HG03571 (cell line): ENCODE measurements around the gene DUSP19.
"Not testable (repeated sequence)": the region's sequence is repeated elsewhere in the genome, so short reads cannot be mapped to it uniquely, and the experiment has no call there.

Source experiments
- ATAC-seq: cut with Tn5 transposase; IDR thresholded peaks from one replicate; pipeline ENCODE4 v1.9.1; 2021; ENCODE audit not compliant: unreplicated experiment

The DUSP19 gene

GRCh38 chr2:183078464-183079138, at the start of gene DUSP19:
TSS of gene DUSP19 (plus strand) at chr2:183078747. CDS start at chr2:183078934, 187 bp downstream.
- peak; percentile 93 for ATAC-seq

GRCh38 chr2:183029219-183029618, 49.3 kb upstream of the DUSP19 start:
- no peak for ATAC-seq

- ATAC-seq: no peak
These were observed 46.4 kb upstream of the DUSP19 start for GRCh38 chr2:183031911-183032794.

GRCh38 chr2:183033951-183034350, 44.6 kb upstream of the DUSP19 start:
- ATAC-seq: no peak

- ATAC-seq: no peak
These were observed 43.7 kb upstream of the DUSP19 start for GRCh38 chr2:183034806-183035205.

- ATAC-seq: no peak
These were observed 43.1 kb upstream of the DUSP19 start for GRCh38 chr2:183035298-183035953.

GRCh38 chr2:183035954-183036669, 42.4 kb upstream of the DUSP19 start:
- peak; percentile 60 for ATAC-seq

GRCh38 chr2:183037074-183037552, 41.4 kb upstream of the DUSP19 start:
- no peak for ATAC-seq

- peak; percentile 39 for ATAC-seq
These were observed 40.8 kb upstream of the DUSP19 start for GRCh38 chr2:183037553-183038340.

GRCh38 chr2:183038341-183039300, 39.9 kb upstream of the DUSP19 start, which contains the start of gene NCKAP1:
TSS of gene NCKAP1 (minus strand) at chr2:183038457. CDS start at chr2:183038099, 358 bp downstream.
- ATAC-seq: peak; percentile 75

- no peak for ATAC-seq
These were observed 37.9 kb upstream of the DUSP19 start for GRCh38 chr2:183040604-183041003.

- ATAC-seq: not testable (repeated sequence)
These were observed 35.0 kb upstream of the DUSP19 start for GRCh38 chr2:183043580-183043979.

GRCh38 chr2:183047486-183048125, 30.9 kb upstream of the DUSP19 start:
- ATAC-seq: not testable (repeated sequence)

GRCh38 chr2:183049420-183049819, 29.1 kb upstream of the DUSP19 start:
- ATAC-seq: no peak

GRCh38 chr2:183057333-183057985, 21.1 kb upstream of the DUSP19 start:
- ATAC-seq: peak; percentile 40

- no peak for ATAC-seq
These were observed 19.0 kb upstream of the DUSP19 start for GRCh38 chr2:183059561-183059960.

GRCh38 chr2:183060571-183061231, 17.8 kb upstream of the DUSP19 start:
- ATAC-seq: no peak
